AG04449 (cell line): ENCODE data around the gene PTPRT.

Experiments used
- CTCF ChIA-PET: fragments of 350-600 bp; formaldehyde crosslinking; extraction: SDS; loops from one replicate; lab custom pipeline; 2021; ENCODE audit warnings: antibody characterized with exemption; lab: Yijun Ruan, JAX
- POLR2A ChIA-PET: fragments of 400-600, 350-600 bp; formaldehyde crosslinking; extraction: SDS; loops from one replicate; lab custom pipeline; 2020; ENCODE audit warnings: antibody characterized with exemption, inconsistent platforms; lab: Yijun Ruan, JAX
- DNase-seq: peaks from one replicate; pipeline ENCODE4 v3.0.0-alpha.2; 2010; ENCODE audit warnings: low read depth, low spot score
- H3K4me3 ChIP-seq: 2 replicates; pipeline ENCODE4 v1.5.1; 2011; ENCODE audit warnings: low read depth, mild to moderate bottlenecking, control low read depth, low read length
- TF ChIP-seq, protein P1 (sequence below): IDR thresholded peaks from one replicate; pipeline ENCODE4 v1.5.1; 2011; ENCODE audit warnings: mild to moderate bottlenecking, moderate library complexity, low read length, control low read depth, inconsistent platforms; ENCODE audit not compliant: insufficient read depth; ENCODE audit errors: missing control alignments

The PTPRT gene

DNA sequence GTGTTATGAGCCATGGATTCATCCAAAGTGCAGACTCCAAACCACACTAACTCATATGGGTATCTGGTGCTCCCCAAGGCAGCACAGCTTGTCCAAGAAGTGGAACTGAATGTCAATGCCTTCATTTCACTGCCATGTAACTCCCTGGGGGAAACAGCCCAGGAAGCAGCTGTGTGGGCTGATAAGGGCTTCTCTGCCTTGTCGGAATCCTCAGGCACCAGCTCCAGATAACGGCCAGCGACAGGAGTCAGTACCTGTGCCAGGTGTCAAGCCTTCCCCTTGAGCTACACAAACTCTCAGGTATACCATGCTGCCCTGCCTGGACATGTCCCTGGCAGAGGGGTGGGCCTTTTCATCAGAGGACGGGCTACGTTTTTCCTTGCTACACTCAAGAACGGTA, 819.6 kb downstream of the PTPRT start:
- ChIA-PET POLR2A (no interaction called here), CTCF (no interaction called here)
- DNase-seq: no peak
- TF ChIP-seq, protein P1, sequence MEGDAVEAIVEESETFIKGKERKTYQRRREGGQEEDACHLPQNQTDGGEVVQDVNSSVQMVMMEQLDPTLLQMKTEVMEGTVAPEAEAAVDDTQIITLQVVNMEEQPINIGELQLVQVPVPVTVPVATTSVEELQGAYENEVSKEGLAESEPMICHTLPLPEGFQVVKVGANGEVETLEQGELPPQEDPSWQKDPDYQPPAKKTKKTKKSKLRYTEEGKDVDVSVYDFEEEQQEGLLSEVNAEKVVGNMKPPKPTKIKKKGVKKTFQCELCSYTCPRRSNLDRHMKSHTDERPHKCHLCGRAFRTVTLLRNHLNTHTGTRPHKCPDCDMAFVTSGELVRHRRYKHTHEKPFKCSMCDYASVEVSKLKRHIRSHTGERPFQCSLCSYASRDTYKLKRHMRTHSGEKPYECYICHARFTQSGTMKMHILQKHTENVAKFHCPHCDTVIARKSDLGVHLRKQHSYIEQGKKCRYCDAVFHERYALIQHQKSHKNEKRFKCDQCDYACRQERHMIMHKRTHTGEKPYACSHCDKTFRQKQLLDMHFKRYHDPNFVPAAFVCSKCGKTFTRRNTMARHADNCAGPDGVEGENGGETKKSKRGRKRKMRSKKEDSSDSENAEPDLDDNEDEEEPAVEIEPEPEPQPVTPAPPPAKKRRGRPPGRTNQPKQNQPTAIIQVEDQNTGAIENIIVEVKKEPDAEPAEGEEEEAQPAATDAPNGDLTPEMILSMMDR: no peak
- H3K4me3 ChIP-seq: no peak overlapping the region

DNA sequence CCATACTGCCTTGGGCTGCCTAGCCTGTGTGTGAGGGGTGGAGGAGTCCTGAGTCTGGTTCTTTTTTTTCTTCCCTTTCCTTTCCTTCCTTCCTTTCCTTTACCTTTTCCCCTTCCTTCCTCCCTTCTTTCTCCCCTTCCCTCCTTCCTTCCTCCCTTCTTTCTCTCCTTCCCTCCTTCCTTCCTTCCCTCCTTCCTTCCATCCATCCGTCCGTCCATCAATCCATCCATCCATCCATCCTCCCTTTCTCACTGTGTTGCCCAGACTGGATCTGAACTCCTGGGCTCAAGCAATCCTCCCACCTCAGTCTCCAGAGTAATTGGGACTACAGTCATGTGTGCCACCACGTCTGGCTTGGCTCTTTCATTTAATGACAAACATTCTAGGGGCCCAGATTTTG, 820.8 kb downstream of the PTPRT start:
- ChIA-PET CTCF (no interaction called here), POLR2A (no interaction called here)
- DNase-seq: no peak
- TF ChIP-seq, protein P1: no peak
- no peak overlapping the region for H3K4me3 ChIP-seq

GRCh38 chr20:42366626-42367025, 823.1 kb downstream of the PTPRT start:
- TF ChIP-seq, protein P1: no peak
- ChIA-PET CTCF (no interaction called here), POLR2A (no interaction called here)
- DNase-seq: no peak
- no peak overlapping the region for H3K4me3 ChIP-seq

DNA sequence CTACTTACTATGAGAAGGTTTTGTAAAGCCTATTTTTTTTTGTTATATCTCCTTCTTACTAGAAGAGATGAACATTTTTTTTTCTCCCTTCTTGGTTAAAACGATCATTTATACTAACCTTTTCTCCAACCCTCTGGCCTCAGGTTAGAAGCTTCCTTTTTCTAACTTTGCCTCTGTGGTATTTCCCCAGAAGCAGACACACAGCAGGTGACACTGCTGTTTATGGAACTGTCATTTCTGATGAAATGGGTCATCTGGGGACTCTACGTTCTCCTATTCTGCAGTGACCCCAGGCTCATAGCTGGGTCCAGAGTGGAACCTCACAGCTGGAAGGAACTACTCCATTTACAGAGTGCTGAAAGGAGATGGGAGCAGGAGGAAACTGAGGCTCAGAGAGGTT, 825.3 kb downstream of the PTPRT start:
- TF ChIP-seq, protein P1: no peak
- no peak overlapping the region for H3K4me3 ChIP-seq
- ChIA-PET CTCF (no interaction called here), POLR2A (no interaction called here)
- no peak for DNase-seq

GRCh38 chr20:42361402-42361970, 828.2 kb downstream of the PTPRT start:
- ChIA-PET POLR2A (no interaction called here), CTCF (no interaction called here)
- DNase-seq: no peak
- H3K4me3 ChIP-seq: no peak overlapping the region
- TF ChIP-seq, protein P1: no peak

DNA sequence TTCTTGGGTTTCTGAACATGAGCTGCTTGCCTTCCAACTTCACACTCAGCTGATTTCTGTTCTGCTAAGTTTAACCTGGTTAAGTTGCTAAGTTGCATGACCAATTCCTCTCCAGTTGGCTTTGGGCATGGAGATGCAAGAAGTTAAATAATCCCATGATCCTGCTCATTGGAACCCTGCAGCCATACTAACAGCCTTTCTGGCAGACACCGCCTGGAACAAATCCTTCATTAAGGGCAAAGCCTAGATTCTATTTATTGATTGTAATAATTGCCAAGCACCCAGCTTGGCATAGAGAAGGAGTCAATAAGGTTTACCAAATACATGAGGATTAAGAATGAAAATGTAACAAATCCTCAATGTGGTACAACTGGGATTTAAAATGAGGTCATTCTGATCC, 829.1 kb downstream of the PTPRT start:
- POLR2A ChIA-PET: no interaction called here
- no peak overlapping the region for H3K4me3 ChIP-seq
- no peak for DNase-seq
- CTCF ChIA-PET: no interaction called here
- TF ChIP-seq, protein P1: no peak
